ENCODE measurements around the gene FAM209B.
"Not testable (repeated sequence)": the region's sequence is repeated elsewhere in the genome, so short reads cannot be mapped to it uniquely, and the experiment has no call there.

Gene FAM209B

GRCh38 chr20:56542489-56543030 lies 9.5 kb downstream of the FAM209B start:
- TF ChIP-seq, protein P1, sequence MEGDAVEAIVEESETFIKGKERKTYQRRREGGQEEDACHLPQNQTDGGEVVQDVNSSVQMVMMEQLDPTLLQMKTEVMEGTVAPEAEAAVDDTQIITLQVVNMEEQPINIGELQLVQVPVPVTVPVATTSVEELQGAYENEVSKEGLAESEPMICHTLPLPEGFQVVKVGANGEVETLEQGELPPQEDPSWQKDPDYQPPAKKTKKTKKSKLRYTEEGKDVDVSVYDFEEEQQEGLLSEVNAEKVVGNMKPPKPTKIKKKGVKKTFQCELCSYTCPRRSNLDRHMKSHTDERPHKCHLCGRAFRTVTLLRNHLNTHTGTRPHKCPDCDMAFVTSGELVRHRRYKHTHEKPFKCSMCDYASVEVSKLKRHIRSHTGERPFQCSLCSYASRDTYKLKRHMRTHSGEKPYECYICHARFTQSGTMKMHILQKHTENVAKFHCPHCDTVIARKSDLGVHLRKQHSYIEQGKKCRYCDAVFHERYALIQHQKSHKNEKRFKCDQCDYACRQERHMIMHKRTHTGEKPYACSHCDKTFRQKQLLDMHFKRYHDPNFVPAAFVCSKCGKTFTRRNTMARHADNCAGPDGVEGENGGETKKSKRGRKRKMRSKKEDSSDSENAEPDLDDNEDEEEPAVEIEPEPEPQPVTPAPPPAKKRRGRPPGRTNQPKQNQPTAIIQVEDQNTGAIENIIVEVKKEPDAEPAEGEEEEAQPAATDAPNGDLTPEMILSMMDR (IDR thresholded peaks at IDR 0.05): no peak
- H3K9ac ChIP-seq: no peak overlapping the region
- H3K27ac ChIP-seq: no peak overlapping the region
- H3K27me3 ChIP-seq (ENCODE audit: control insufficient read depth, insufficient read depth, low read length): no peaks in the 10 kb centered on the region
- H3K79me2 ChIP-seq: no peaks in the 10 kb centered on the region
- H2AFZ ChIP-seq: no peak overlapping the region
- H3K9me3 ChIP-seq (ENCODE audit: control insufficient read depth, low read length): no peaks in the 10 kb centered on the region
- no peaks in the 10 kb centered on the region for H3K4me1 ChIP-seq
- no peak overlapping the region for H3K4me3 ChIP-seq (ENCODE audit: low read depth, low read length)
- H3K4me2 ChIP-seq (ENCODE audit: low read length): no peak overlapping the region
- no peaks in the 10 kb centered on the region for H3K36me3 ChIP-seq (ENCODE audit: control insufficient read depth, insufficient read depth, low read length)

DNA sequence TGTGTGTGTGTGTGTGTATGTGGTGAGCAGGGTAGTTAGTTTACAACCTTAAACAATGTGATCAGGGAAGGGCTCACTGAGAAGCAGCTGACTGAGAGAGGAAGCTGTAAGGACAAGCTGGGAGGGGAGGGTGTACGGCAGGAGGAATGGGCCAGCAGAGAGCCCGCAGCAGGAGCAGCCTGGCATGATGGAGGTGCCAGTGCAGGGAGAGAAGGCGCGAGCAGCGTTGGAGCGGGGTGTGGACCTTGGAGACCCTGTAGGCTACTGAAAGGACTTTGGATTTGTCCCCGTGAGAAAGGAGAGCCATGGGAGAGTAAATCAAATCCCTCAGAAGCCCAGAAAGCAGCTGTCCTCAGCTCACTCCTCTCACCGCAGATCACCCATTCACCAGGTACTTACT lies 18.5 kb downstream of the FAM209B start:
- Histone ChIP-seq H3K9ac (no peak overlapping the region), H3K4me3 (ENCODE audit: low read depth, low read length) (no peak overlapping the region), H3K9me3 (ENCODE audit: control insufficient read depth, low read length) (no peaks in the 10 kb centered on the region), H3K36me3 (ENCODE audit: control insufficient read depth, insufficient read depth, low read length) (no peaks in the 10 kb centered on the region), H3K27me3 (ENCODE audit: control insufficient read depth, insufficient read depth, low read length) (no peaks in the 10 kb centered on the region), H3K4me2 (ENCODE audit: low read length) (no peak overlapping the region), H3K27ac (no peak overlapping the region), H3K4me1 (no peaks in the 10 kb centered on the region), H3K79me2 (no peaks in the 10 kb centered on the region), H2AFZ (no peak overlapping the region)
- TF ChIP-seq, protein P1 (IDR thresholded peaks at IDR 0.05): no peak

- no peaks in the 10 kb centered on the region for H3K79me2 ChIP-seq
- H3K9me3 ChIP-seq (ENCODE audit: control insufficient read depth, low read length): no peaks in the 10 kb centered on the region
- no peak overlapping the region for H3K9ac ChIP-seq
- no peaks in the 10 kb centered on the region for H3K4me1 ChIP-seq
- no peaks in the 10 kb centered on the region for H3K36me3 ChIP-seq (ENCODE audit: control insufficient read depth, insufficient read depth, low read length)
- no peaks in the 10 kb centered on the region for H3K27me3 ChIP-seq (ENCODE audit: control insufficient read depth, insufficient read depth, low read length)
- H3K4me2 ChIP-seq (ENCODE audit: low read length): no peak overlapping the region
- no peak overlapping the region for H3K4me3 ChIP-seq (ENCODE audit: low read depth, low read length)
- TF ChIP-seq, protein P1 (IDR thresholded peaks at IDR 0.05): no peak
- no peak overlapping the region for H2AFZ ChIP-seq
- no peak overlapping the region for H3K27ac ChIP-seq
Observed at GRCh38 chr20:56552911-56553629, 20.0 kb downstream of the FAM209B start.

DNA sequence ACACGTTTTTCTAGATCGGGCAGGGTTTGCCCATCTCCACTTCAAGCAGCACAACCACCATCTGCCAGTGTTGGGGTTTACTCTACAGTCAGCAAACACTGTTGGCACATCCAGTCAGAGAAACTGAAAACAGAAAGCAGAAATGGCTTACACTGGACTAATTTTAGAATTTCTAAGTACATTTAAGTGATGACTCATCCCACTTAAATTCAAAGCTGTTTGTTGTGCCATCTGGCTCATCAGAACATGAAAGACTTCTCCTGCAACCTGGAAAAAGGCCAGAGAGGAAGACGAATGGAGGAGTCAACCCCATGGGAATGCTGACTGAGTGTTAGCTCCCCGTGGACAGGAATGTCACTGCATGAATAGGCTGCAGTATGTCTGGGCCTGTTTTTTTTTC lies 21.8 kb downstream of the FAM209B start:
- TF ChIP-seq, protein P1 (IDR thresholded peaks at IDR 0.05): no peak
- no peaks in the 10 kb centered on the region for H3K79me2 ChIP-seq
- H3K4me1 ChIP-seq: no peaks in the 10 kb centered on the region
- no peaks in the 10 kb centered on the region for H3K9me3 ChIP-seq (ENCODE audit: control insufficient read depth, low read length)
- no peak overlapping the region for H3K9ac ChIP-seq
- H3K4me3 ChIP-seq (ENCODE audit: low read depth, low read length): no peak overlapping the region
- H2AFZ ChIP-seq: no peak overlapping the region
- no peak overlapping the region for H3K4me2 ChIP-seq (ENCODE audit: low read length)
- no peaks in the 10 kb centered on the region for H3K36me3 ChIP-seq (ENCODE audit: control insufficient read depth, insufficient read depth, low read length)
- H3K27me3 ChIP-seq (ENCODE audit: control insufficient read depth, insufficient read depth, low read length): no peaks in the 10 kb centered on the region
- H3K27ac ChIP-seq: no peak overlapping the region

GRCh38 chr20:56558968-56559367 lies 25.9 kb downstream of the FAM209B start:
- TF ChIP-seq, protein P1 (IDR thresholded peaks at IDR 0.05): no peak
- Histone ChIP-seq H3K79me2 (no peaks in the 10 kb centered on the region), H3K4me1 (no peaks in the 10 kb centered on the region), H2AFZ (no peak overlapping the region), H3K4me3 (ENCODE audit: low read depth, low read length) (no peak overlapping the region), H3K9me3 (ENCODE audit: control insufficient read depth, low read length) (no peaks in the 10 kb centered on the region), H3K4me2 (ENCODE audit: low read length) (no peak overlapping the region), H3K27me3 (ENCODE audit: control insufficient read depth, insufficient read depth, low read length) (no peaks in the 10 kb centered on the region), H3K9ac (no peak overlapping the region), H3K36me3 (ENCODE audit: control insufficient read depth, insufficient read depth, low read length) (no peaks in the 10 kb centered on the region), H3K27ac (no peak overlapping the region)

- H3K27me3 ChIP-seq (ENCODE audit: control insufficient read depth, insufficient read depth, low read length); H3K79me2 ChIP-seq; H3K4me3 ChIP-seq (ENCODE audit: low read depth, low read length); H3K27ac ChIP-seq; H3K9me3 ChIP-seq (ENCODE audit: control insufficient read depth, low read length); H3K4me1 ChIP-seq; H3K4me2 ChIP-seq (ENCODE audit: low read length); H2AFZ ChIP-seq; H3K36me3 ChIP-seq (ENCODE audit: control insufficient read depth, insufficient read depth, low read length); H3K9ac ChIP-seq: not testable (repeated sequence)
Observed at GRCh38 chr20:56564526-56564925, 31.5 kb downstream of the FAM209B start.

Data from parathyroid adenoma (tissue), 2 donors.